Liver (tissue), 3 donors: ENCODE data around the gene GFRA1.

Experiments used
- CTCF ChIP-seq: fragments of 150-350 bp; IDR thresholded peaks from 2 replicates; pipeline ENCODE4 v1.5.1; 2017; ENCODE audit warnings: improper control_type of control experiment, low read depth, low read length; ENCODE audit not compliant: missing input control
- EGR1 ChIP-seq, 2 donors: IDR thresholded peaks; 2 replicates each; pipeline ENCODE4 v1.6.1; 2016 to 2018; ENCODE audit warnings: antibody characterized with exemption in 2 of 2, low read depth in 2 of 2
- FOXA1 ChIP-seq: IDR thresholded peaks from 2 replicates; pipeline ENCODE4 v1.6.1; 2016; ENCODE audit warnings: antibody characterized with exemption
- JUND ChIP-seq, 2 donors: IDR thresholded peaks; 2 replicates each; pipeline ENCODE4 v1.6.1; 2016; ENCODE audit warnings: antibody characterized with exemption in 2 of 2
- RAD21 ChIP-seq, 2 donors: IDR thresholded peaks; 2 replicates each; pipeline ENCODE4 v1.6.1; 2016; ENCODE audit warnings: antibody characterized with exemption in 2 of 2, mild to moderate bottlenecking in 2 of 2
- REST ChIP-seq: IDR thresholded peaks from 2 replicates; pipeline ENCODE4 v1.6.1; 2016; ENCODE audit warnings: antibody characterized with exemption, mild to moderate bottlenecking
- TAF1 ChIP-seq: conservative IDR thresholded peaks from 2 replicates; pipeline ENCODE4 v1.6.1; 2016; ENCODE audit warnings: antibody characterized with exemption, mild to moderate bottlenecking
- YY1 ChIP-seq: IDR thresholded peaks from 2 replicates; pipeline ENCODE4 v1.6.1; 2016; ENCODE audit warnings: antibody characterized with exemption, mild to moderate bottlenecking
- donor health status: healthy.
- donor health status: healthy.

- TF ChIP-seq FOXA1 = no peak
- TF ChIP-seq CTCF = no peak
- TF ChIP-seq TAF1 = no peak
- no peak for TF ChIP-seq REST
- TF ChIP-seq RAD21 (IDR thresholded peaks at IDR 0.05) = no peak
- no peak for TF ChIP-seq EGR1 (IDR thresholded peaks at IDR 0.05; ENCODE audit: low read depth in 2 of 2)
- TF ChIP-seq YY1 = no peak
- no peak for TF ChIP-seq JUND (IDR thresholded peaks at IDR 0.05)
Observed at GRCh38 chr10:116255886-116256751, 16.9 kb downstream of the GFRA1 start.
